ENCODE results near the gene RNF126.
A peak's percentile ranks its signal among the peaks of the same experiment; 100 is the strongest.
"Not testable (repeated sequence)": the region's sequence is repeated elsewhere in the genome, so short reads cannot be mapped to it uniquely, and the experiment has no call there.

The RNF126 gene

DNA sequence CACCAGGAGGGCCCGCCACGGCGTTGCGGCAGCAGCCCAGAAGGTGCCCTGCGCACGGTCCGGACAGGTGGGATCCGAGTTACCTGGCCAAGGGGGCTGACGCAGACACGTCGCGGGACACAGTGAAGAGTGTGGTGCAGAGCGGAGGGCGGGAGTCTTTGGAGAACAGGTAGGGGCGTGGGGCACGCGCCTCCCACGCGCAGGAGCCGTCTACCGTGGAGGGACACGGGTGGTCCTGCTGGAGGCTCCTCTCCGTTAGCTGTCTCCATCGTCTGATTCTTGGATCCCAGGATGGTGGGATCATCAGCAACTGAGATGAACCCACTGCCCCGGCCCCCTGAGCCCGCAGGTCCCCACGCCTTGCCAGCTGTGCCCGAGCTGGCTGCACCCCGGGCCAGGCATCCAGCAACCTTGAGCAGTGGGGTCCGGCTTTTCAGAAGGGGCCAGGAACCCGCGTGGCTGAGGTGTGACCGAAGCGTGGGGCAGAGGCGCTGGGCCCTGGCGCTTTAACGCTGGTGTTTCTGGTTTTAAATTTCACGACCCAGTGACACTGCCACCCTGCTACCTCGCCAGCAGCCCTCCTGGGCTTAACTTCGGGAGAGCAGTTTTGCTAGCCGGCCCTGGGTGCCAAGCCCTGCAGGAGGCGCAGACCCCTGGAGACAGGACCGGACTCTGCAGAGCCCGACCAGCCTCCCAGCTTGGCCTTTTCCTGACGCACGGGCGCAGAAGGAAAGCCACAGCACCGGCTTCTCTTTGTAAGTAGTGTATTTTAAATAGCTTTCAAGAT is 16.0 kb downstream of the RNF126 start:
- DNase-seq (ENCODE audit: low spot score), result no peak

DNA sequence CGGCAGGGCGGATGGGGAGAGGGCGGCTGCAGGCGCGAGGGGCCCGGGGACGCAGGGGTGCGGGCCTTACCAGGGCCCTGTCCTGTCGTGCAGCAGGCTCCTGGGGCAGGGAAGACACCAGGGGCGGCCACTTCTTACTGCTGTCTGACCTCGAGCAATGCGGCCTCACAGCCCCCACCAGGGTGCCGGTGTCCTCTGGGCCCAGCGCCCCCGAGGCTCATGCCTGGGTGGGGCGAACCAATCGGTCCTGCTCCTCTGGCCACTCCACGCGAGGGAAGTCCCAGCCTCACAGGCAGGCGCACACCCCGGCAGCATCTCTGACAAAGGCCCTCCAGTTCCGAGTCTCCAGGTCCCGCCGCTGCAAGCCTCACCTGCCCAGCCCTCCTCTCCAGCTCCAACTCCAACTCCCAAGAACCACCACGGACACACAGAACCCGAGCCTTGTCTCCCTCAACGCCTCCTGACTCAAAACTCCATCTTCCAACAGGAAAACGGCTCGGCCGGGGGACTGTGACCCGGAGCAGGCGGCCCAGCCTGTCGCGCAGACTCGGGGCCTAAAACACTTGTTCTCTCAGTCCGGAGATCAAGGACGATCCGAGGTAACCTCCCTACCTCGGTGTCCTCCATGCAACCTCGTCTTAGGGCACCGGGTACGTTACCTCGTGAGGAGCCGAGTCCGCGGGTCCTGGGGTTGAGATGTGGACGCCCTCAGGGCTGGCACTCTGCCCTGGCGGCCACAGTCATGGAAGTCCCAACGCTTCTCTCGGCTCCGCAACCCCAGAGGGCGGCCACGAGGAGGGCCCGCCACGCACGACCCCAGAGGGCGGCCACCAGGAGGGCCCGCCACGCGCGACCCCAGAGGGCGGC is 16.9 kb downstream of the RNF126 start:
- DNase-seq (ENCODE audit: low spot score), result no peak

DNA sequence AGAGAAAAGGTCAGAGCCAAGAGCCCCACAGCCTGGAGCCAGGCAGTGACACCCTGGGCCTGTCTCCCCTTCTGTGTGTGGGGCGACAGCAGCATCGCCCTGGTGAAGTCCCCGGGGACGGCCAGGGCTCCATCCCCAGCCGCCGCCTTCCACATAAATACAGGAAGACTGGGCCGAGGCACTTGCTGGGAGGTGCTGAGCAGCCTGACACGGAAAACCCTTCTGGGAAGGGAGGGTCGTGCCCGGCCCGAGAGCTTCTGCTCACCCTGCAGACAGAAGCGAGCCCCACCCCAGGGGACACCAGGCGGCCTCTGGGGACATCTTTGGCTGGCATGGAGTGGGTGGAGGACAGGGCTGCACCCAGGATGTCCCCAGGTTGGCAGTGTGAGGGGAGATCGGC is 18.2 kb downstream of the RNF126 start:
- DNase-seq (ENCODE audit: low spot score), result no peak

DNA sequence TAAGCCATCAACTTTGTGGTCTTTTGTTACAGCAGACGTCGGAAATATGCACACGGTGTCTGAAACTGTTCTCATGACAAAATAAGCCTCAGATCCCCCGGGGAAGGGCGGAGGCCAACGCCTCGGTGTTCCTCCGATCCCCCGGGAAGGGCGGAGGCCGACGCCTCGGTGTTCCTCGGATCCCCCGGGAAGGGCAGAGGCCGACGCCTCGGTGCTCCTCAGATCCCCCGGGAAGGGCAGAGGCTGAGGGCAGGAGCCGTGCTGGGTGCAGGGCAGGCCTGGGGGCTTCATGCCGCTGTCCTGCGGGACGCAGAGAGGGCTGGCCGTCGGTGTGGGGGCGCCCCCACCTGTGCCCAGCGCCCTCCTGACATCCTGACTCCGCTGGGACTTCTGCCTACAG is 18.7 kb downstream of the RNF126 start:
- no peak for DNase-seq (ENCODE audit: low spot score)

DNA sequence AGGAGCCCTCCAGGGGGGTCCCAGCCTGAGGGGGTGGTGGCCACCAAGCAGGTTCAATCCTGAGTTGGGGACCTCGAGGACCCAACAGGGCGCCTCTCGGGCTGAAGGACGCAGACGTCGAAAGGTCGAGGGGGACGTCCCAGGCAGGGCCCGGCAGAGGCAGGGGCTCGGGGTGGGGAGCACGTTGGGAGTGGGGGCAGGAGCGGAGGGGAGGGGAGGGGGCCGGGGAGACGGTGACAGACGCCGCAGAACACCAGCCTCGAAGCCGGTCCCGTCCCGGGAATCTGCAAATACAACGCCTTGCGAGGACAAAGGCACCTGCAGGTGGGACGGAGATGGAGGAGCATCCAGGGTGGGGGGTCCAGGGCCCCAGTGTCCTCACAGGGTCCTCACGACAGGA is 19.3 kb downstream of the RNF126 start:
- no peak for DNase-seq (ENCODE audit: low spot score)

DNA sequence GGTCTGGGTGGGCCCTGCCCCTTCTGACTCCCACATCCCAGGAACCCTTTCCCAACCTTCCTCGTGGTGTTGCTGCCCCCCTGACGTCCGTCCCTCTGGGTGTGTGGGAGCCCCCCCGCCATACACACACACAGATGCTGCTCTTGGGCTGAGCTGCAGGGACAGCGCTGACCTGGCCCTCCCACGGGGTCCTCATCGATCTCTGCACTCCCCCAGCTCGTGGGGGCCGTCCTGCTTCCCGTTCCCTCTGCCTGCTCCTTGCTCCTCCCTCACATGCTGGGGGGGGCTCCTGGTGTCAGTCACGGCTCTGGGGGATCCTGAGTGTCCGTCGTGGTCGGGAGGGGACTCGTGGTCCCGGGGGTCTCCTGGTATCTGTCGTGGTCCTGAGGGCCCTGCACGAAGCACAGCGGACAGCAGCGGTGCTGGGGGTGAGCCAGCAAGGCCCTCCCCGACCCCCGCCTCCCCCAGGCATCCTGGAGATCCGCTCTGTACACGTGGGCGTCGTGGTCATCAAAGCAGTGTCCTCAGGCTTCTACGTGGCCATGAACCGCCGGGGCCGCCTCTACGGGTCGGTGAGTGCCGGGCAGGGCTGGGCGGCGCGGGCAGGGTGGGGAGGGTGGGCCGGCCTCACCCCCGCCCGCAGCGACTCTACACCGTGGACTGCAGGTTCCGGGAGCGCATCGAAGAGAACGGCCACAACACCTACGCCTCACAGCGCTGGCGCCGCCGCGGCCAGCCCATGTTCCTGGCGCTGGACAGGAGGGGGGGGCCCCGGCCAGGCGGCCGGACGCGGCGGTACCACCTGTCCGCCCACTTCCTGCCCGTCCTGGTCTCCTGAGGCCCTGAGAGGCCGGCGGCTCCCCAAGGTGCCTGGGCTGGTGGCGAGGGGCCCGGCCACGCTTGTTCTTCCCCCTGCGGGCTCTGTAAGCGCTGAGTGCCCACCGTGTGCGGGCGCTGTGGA is 20.0 kb downstream of the RNF126 start:
- DNase-seq (ENCODE audit: low spot score), result no peak

DNA sequence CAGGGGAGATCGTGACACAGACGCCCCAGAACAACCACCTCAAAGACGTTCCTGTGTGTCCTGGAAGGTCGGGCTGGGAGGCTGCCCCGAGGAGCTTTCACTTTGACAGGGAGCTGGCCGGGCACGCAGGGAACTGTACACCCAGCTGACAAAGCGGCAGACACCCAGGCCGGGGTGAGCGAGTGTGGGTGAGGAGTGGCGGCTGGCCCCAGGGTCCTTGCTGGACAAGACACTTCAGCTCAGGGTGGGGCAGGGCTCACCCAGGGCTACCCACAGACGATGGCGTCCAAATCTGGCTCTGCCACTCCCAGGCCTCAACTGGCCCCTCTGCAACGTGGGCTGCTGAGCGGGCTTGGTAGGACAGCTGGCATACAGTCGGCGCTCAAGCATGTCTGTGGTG is 21.3 kb downstream of the RNF126 start:
- DNase-seq (ENCODE audit: low spot score), result no peak

DNA sequence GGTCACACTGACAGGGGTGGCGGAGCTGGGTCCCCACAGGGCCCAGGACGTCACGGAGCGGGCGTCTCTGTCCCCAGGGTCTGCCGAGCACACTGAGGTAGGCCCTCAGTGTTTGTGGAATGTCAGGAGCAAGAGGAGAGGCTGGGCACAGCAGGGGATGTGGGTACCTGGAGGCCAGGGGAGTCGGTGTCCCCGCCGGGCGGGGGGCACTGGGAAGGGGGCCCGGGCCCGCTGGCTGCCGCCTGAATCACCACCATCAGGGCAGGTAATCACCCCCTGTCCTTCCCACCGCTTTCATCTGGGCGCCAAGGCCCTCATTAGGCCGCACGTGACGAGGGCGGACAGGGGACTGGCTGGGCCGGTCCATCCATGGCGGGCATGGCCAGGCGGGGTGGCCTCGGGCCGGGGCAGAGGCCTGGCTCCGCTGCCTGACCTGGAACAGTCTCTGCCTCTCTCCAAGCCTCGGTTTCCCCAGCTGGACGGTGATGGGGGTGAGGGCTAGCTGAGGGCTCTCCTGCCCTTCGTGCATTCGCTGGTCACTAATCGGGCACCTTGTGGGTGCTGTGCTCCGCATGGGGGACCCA is 22.3 kb downstream of the RNF126 start:
- no peak for DNase-seq (ENCODE audit: low spot score)

DNA sequence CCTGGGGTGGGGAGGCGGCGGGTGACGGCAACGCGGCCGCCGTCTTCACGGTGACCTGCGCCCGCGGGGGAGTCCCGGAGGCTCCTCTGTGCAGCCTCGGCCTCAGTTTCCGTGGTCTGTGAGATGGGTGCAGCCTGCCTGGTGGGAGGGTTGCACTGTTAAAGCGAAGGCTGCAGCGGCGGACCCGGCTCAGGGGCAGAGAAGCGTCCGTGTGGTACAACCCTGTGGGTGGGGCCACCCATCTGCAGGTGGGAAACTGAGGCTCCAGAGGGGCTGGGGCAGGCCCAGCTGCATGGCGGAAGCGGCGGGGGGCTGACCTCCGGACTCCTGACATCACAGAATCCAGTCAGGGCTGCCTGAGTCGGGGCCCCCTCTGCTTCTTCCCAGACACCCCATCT is 22.9 kb downstream of the RNF126 start:
- no peak for DNase-seq (ENCODE audit: low spot score)

DNA sequence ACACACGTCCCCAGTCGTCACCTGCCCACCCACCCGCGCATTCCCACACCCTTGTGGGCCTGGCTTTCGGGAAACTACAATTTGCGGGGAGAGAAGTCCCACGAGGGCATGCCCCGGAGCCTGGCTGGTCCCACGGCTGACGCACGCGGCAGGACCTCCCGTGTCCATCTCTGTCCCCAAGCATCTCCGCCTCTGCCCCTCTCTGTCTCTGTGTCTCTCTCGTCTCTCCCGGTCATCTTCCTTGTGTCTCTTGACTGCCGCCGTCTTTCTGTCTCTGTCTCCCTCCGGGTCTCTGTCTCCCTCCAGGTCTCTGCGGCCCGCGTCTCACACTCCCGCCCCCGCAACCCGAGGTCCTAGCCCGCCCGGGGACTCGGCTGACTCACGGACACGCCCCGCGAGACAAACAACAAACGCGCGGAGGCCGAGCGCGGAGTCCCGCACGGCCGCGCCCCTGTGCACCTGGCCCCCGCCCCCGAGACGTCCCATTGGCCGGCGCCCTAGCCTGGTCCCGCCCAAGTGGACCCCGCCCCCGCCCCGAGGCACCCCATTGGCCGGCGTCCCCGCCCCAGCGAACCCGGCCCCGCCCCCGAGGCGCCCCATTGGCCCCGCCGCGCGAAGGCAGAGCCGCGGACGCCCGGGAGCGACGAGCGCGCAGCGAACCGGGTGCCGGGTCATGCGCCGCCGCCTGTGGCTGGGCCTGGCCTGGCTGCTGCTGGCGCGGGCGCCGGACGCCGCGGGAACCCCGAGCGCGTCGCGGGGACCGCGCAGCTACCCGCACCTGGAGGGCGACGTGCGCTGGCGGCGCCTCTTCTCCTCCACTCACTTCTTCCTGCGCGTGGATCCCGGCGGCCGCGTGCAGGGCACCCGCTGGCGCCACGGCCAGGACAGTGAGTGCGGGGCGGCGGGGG is 23.5 kb downstream of the RNF126 start, which contains the start of gene FGF22:
Gene FGF22 (plus strand): TSS at position 627 of the 908 bp plus-strand sequence. CDS start 47 bp downstream, at position 674.
- DNase-seq (ENCODE audit: low spot score), result peak; percentile 86

DNA sequence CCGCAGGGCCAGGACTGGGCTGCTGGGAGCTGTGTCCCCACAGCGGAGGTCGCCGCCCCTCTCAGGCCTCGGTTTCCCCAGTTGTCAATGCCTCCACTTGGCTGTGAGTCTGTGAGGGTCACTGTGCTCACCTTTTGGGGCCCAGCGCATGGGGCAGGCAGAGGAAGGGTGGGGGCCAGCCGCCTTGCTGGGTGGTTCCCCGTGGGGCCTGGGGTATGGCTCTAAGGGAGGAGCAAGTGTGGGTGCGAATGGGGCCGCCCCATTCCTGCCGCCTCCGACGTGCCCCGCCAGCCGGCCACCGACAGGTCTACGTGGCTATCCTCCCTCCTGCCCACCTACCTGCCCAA is 24.1 kb downstream of the RNF126 start:
- DNase-seq (ENCODE audit: low spot score), result no peak

DNA sequence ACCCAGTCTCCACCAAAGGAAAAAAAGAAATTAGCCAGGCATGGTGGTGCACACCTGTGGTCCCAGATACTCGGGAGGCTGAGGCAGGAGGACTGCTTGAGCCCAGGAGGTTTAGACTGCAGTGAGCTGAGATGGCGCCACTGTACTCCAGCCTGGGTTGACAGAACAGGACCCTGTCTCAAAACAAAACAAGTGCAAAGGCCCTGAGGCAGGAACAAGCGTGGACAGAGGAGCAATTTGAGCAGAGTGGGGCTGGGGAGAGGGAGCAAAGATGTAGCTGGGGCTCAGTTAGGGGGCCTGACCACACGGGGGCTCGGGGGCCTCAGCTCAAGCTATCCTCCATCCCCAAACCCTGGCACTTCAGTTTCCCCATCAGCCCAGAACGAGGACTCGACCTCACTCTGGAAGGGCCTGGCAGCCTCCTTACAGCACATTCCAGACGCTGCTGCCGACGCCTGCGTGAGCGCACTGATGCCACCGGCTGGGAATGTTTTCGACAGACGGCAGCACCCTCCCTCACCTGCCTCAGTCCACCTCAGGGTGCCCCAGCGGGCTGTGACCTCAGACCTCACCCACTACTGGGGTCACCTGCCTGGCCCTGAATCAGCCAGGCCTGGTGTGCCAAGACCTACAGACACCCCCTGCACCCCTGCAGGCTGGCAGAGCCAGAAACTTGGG is 27.9 kb downstream of the RNF126 start:
- DNase-seq (ENCODE audit: low spot score), result no peak

DNA sequence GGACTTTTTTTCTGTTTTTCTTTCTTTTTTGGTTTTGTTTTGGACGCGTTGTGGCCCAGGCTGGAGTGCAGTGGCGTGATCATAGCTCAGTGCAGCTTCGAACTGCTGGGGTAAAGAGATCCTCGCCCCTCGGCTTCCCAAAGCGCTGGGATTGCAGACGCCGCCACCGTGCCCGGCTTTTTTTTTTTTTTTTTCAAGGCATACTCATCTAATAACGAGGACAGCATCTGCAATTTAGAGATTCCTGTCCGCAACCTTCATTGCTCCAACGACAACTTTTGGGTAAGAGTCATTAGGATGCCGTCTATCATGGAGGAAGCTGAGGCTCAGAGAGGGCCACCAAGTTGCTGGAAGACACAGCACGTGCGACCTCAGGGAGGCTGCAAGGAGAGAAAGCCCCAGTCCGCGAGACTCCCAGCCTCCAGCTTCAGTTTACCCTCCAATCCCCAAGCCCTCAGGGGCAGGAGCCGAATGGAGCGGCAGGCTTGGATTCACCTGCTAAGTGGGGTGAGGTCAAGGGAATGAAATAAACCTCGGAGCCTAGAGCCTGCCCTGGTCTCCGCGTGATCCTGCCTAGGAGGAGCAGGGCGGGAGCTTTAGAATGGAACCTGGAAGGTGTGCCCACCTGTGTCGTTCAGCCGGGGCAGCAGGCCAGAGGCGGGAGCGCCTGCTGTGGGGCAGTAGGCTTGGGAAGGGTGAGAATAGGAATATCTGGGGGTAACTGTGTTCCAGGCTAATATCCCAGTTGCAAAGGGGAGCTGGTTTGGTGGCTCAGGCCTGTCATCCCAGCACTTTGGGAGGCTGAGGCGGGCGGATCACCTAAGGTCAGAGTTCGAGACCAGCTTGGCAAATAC is 29.0 kb downstream of the RNF126 start:
- DNase-seq (ENCODE audit: low spot score), result no peak

DNA sequence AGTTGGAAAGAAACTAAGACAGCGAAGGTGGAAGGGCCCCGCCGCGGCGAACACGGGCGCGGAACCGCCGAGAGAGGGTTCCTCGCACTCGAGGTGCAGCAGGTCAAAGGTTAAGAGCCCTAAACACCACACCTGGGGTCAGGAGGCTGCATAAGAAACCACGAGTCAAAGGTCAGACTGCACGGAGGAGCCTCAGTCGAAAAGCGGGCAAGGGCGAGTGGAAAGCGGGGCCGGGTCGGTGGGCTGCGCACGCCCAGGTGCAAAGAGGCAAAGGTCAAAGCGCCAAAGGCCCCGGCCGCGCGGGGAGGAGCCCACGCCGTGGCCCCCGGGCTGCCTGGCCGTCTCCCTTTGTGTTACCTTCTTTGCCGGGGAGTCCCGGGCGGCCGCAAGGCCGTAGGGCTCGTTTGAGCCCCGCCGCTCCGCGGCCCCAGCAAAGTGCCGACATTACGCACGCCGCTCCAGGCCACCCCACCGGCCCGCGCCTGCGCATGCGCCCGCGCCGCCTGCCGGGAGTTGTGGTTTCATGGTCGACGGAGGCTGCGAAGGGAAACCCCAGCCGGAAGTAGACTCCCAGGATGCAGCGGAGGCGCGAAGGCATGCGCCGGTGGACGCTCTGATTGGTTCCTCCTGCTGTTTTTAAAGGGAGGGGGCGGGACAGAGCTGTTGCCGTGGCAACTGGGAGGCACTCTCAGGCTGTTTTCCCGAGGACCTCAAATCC is 29.8 kb downstream of the RNF126 start, which contains the start of gene POLRMT:
Gene POLRMT (minus strand): TSS at position 470 of the 718 bp plus-strand sequence. CDS start 25 bp downstream, at position 445.
- peak; percentile 98 for DNase-seq (ENCODE audit: low spot score)

DNA sequence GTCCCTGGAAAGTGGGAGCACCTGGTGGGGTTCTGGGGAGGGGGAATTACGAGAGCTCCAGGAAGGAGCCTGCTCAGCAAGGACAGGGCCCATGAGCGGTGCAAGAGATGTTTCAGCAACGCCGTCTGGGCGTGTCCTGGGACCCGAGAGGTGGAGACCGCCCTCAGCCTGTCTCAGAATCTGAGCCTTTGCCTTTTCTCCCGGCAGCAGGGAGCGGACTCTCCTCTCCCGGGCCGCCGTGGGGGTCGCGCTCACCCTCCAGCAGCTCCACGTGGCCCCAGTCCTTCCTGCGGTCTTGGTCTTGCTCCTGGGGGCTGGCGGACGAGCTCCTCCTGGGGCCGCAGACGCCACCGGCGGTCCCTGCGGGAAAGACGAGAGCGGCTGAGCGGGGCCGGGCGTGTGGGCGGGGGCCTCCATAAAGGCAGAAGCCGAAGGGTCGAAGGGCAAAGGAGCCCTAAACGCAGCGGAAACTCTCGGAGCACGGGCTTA is 30.4 kb downstream of the RNF126 start:
- peak; percentile 57 for DNase-seq (ENCODE audit: low spot score)

DNA sequence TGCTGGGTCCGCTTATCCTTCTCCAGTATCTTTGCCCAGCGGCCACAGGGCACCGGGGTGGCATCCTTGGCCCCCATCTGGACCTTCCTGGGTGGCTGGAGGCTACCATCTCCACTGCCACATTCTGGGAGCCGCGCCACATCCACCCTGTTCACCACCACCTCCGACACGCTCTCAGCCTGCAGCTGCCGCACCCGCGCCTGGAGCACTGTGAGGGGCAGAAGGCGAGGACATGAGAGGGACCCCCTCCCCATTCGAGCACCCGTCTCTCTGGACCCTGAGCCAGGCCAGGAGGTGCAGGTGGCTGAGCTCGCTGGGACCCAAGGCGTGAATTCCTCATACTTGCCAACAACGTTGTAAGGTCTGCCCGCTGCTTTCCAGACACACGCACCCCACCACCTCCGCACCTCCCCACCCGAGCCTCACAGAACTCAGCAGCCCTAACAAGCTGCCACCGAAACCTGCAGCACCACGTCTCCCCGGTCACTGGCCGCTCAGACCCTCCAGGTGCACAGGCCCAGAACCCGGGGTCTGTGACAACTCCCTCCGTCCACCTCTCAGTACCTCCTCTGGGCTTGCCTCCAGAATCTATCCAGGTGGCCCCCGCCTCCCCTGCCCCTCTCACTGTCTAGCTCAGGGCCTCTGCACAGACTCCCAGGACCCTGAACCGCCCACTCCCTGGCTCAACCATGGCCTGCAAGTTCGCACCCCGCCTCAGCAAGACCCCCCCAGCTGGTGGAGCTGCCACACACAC is 32.9 kb downstream of the RNF126 start:
- no peak for DNase-seq (ENCODE audit: low spot score)

DNA sequence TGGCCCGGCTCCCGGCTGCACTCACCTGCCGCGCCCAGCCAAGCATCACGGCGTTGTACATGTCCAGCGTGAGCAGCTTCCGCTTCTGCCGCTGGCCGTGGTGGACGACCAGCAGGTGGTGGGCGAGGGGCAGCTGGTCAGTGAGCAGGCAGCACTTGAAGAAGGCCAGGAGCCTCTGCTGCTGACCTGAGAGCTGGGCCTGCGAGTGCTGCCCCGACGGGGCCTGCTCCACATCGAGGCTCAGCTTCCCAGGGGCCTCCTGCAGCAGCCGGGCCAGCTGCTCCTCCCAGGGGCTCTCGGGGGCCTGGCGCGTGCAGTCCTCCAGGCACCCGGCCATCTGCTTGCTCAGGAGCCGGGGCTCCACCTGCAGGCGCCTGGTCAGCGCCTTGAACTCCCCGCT is 33.5 kb downstream of the RNF126 start:
- DNase-seq (ENCODE audit: low spot score), result not testable (repeated sequence)

Measured in kidney tubule cell (primary cell).